Neural cell (in vitro differentiated cells): ENCODE measurements around the gene LANCL2. TPM values are rescaled to one million over a fixed set of nuclear protein-coding genes. Genes with fewer than 3 reads are reported as not detected.

ENCODE experiments used
- H2AFZ ChIP-seq: fragments of 200-600, 300-800 bp; sonication (generic), shearing (Covaris generic); 2 replicates; pipeline ENCODE4 v1.6.0; 2014; ENCODE audit warnings: low read depth, mild to moderate bottlenecking, antibody characterized with exemption, low read length, moderate library complexity
- H3F3A ChIP-seq: fragments of 200-600 bp; shearing (Covaris generic); 2 replicates; pipeline ENCODE4 v1.6.1; 2016; ENCODE audit warnings: mild to moderate bottlenecking, moderate library complexity, mixed read lengths, antibody characterized with exemption, low read length; ENCODE audit not compliant: insufficient read depth, poor library complexity, severe bottlenecking
- H3K27ac ChIP-seq: fragments of 200-600, 300-800 bp; sonication (generic), shearing (Covaris generic); 2 replicates; pipeline ENCODE4 v1.5.1; 2014; ENCODE audit warnings: mild to moderate bottlenecking, low read length, moderate library complexity
- H3K27me3 ChIP-seq: fragments of 300-800, 200-600 bp; sonication (generic), shearing (Covaris generic); 2 replicates; pipeline ENCODE4 v1.6.0; 2014; ENCODE audit warnings: mild to moderate bottlenecking, low read depth, low read length, moderate library complexity; ENCODE audit not compliant: insufficient read depth
- H3K36me3 ChIP-seq: fragments of 300-800, 200-600 bp; sonication (generic), shearing (Covaris generic); 2 replicates; pipeline ENCODE4 v1.5.1; 2014; ENCODE audit warnings: mild to moderate bottlenecking, antibody characterized with exemption, low read length, moderate library complexity; ENCODE audit not compliant: insufficient read depth
- H3K4me2 ChIP-seq: fragments of 300-800, 200-600 bp; sonication (generic), shearing (Covaris generic); 2 replicates; pipeline ENCODE4 v1.6.0; 2014; ENCODE audit warnings: mild to moderate bottlenecking, low read length
- H3K4me3 ChIP-seq: fragments of 300-800, 200-600 bp; sonication (generic), shearing (Covaris generic); 2 replicates; pipeline ENCODE4 v1.5.1; 2014; ENCODE audit warnings: mild to moderate bottlenecking, low read length, moderate library complexity
- H3K79me2 ChIP-seq: fragments of 200-600 bp; shearing (Covaris generic); replicated peaks from 2 replicates; pipeline ENCODE4 v1.6.0; 2014; ENCODE audit warnings: mild to moderate bottlenecking, low read length, moderate library complexity; ENCODE audit not compliant: insufficient read depth
- H3K9ac ChIP-seq: fragments of 300-800, 200-600 bp; sonication (generic), shearing (Covaris generic); 2 replicates; pipeline ENCODE4 v1.6.1; 2016; ENCODE audit warnings: mild to moderate bottlenecking, low read length, mixed read lengths
- H3K9me2 ChIP-seq: fragments of 200-600 bp; shearing (Covaris generic); 2 replicates; pipeline ENCODE4 v1.6.1; 2016; ENCODE audit warnings: mild to moderate bottlenecking, low read length, mixed read lengths; ENCODE audit not compliant: insufficient read depth
- H3K9me3 ChIP-seq: fragments of 200-600, 300-800 bp; sonication (generic), shearing (Covaris generic); 2 replicates; pipeline ENCODE4 v1.6.1; 2016; ENCODE audit warnings: mild to moderate bottlenecking, mixed run types, low read length, moderate library complexity, mixed read lengths
- H4K20me1 ChIP-seq: fragments of 200-600 bp; shearing (Covaris generic); 2 replicates; pipeline ENCODE4 v1.6.1; 2016; ENCODE audit warnings: mild to moderate bottlenecking, mixed run types; ENCODE audit not compliant: insufficient read depth
- CTCF ChIP-seq: fragments of 450-650 bp; IDR thresholded peaks from 2 replicates; pipeline ENCODE4 v1.5.1; 2014; ENCODE audit warnings: antibody characterized with exemption, mild to moderate bottlenecking, moderate library complexity; ENCODE audit not compliant: poor library complexity, severe bottlenecking
- EP300 ChIP-seq: fragments of 450-650 bp; conservative IDR thresholded peaks from 2 replicates; pipeline ENCODE4 v1.6.1; 2014; ENCODE audit warnings: antibody characterized with exemption, mild to moderate bottlenecking, moderate library complexity; ENCODE audit not compliant: poor library complexity, severe bottlenecking
- EZH2 ChIP-seq: fragments of 200-600, 300-800 bp; shearing (Covaris generic), sonication (generic); IDR thresholded peaks from 2 replicates; pipeline ENCODE4 v1.6.1; 2014; ENCODE audit warnings: antibody characterized with exemption, low read length, borderline replicate concordance, mild to moderate bottlenecking; ENCODE audit not compliant: insufficient read depth, poor library complexity, severe bottlenecking
- MXI1 ChIP-seq: fragments of 450-650 bp; conservative IDR thresholded peaks from 2 replicates; pipeline ENCODE4 v1.6.1; 2014; ENCODE audit warnings: antibody characterized with exemption, mild to moderate bottlenecking; ENCODE audit not compliant: poor library complexity, severe bottlenecking
- POLR2AphosphoS5 ChIP-seq: IDR thresholded peaks from 2 replicates; pipeline ENCODE4 v1.6.1; 2012
- RAD21 ChIP-seq: fragments of 450-650 bp; conservative IDR thresholded peaks from 2 replicates; pipeline ENCODE4 v1.6.1; 2014; ENCODE audit warnings: antibody characterized with exemption, mild to moderate bottlenecking, moderate library complexity
- REST ChIP-seq: IDR thresholded peaks from 2 replicates; pipeline ENCODE4 v1.6.1; 2012; ENCODE audit warnings: borderline replicate concordance
- SMC3 ChIP-seq: fragments of 450-650 bp; conservative IDR thresholded peaks from 2 replicates; pipeline ENCODE4 v1.6.1; 2014; ENCODE audit warnings: antibody characterized with exemption, mild to moderate bottlenecking, moderate library complexity; ENCODE audit not compliant: poor library complexity
- TAF1 ChIP-seq: IDR thresholded peaks from 2 replicates; pipeline ENCODE4 v1.6.1; 2012; ENCODE audit warnings: low read depth
- polyA plus RNA-seq: library from polyadenylated mRNA; depleted of rRNA; stranded (reverse); fragments of >200 nt; gene quantifications from 2 replicates; pipeline ENCODE4 v1.2.3, GENCODE V29; 2014

Gene LANCL2
- polyA plus RNA-seq, 1 donor from 2014 or later: 51.2 TPM

GRCh38 chr7:55381696-55382095 is 16.6 kb downstream of the LANCL2 start:
- Histone ChIP-seq H3K36me3 (no peaks in the 10 kb centered on the region), H3K27me3 (no peaks in the 10 kb centered on the region), H3K79me2 (peaks cover 5% of the 10 kb centered on the region), H4K20me1 (no peaks in the 10 kb centered on the region), H3K4me3 (no peak overlapping the region), H3F3A (no peaks in the 10 kb centered on the region), H3K4me2 (no peak overlapping the region), H3K9ac (no peak overlapping the region), H2AFZ (no peak overlapping the region), H3K9me2 (no peaks in the 10 kb centered on the region), H3K9me3 (peaks cover 5% of the 10 kb centered on the region), H3K27ac (no peak overlapping the region)
- TF ChIP-seq REST (no peak), EP300 (no peak), RAD21 (no peak), MXI1 (no peak), SMC3 (no peak), TAF1 (no peak), CTCF (no peak), EZH2 (no peak), POLR2AphosphoS5 (no peak)

- no peak overlapping the region for H3K4me3 ChIP-seq
- no peaks in the 10 kb centered on the region for H3F3A ChIP-seq
- H3K9me3 ChIP-seq: peaks cover 10% of the 10 kb centered on the region
- no peaks in the 10 kb centered on the region for H3K9me2 ChIP-seq
- H2AFZ ChIP-seq: no peak overlapping the region
- no peaks in the 10 kb centered on the region for H4K20me1 ChIP-seq
- H3K4me2 ChIP-seq: no peak overlapping the region
- H3K79me2 ChIP-seq: peaks cover 9% of the 10 kb centered on the region
- H3K36me3 ChIP-seq: no peaks in the 10 kb centered on the region
- no peak overlapping the region for H3K27ac ChIP-seq
- no peaks in the 10 kb centered on the region for H3K27me3 ChIP-seq
- no peak overlapping the region for H3K9ac ChIP-seq
- TF ChIP-seq CTCF (no peak), TAF1 (no peak), RAD21 (no peak)
Measured at GRCh38 chr7:55382251-55382650, 17.1 kb downstream of the LANCL2 start.
